HEK293 (cell line): ENCODE measurements around the gene EIF4G1.

Experiments used
- YY1 ChIP-seq: fragments of 450-650 bp; formaldehyde crosslinking; IDR thresholded peaks from 2 replicates; pipeline ENCODE4 v1.5.1; 2018; ENCODE audit warnings: missing biosample characterization, missing genetic modification characterization
- ZNF140 ChIP-seq: fragments of 450-650 bp; formaldehyde crosslinking; IDR thresholded peaks from 2 replicates; pipeline ENCODE4 v1.5.1; 2016; ENCODE audit warnings: missing biosample characterization, missing genetic modification characterization
- ZNF302 ChIP-seq: fragments of 450-650 bp; formaldehyde crosslinking; IDR thresholded peaks from 2 replicates; pipeline ENCODE4 v1.5.1; 2016; ENCODE audit warnings: missing biosample characterization, missing genetic modification characterization, low read depth
- ZNF660 ChIP-seq: fragments of 450-650 bp; IDR thresholded peaks from 2 replicates; pipeline ENCODE4 v1.5.1; 2018; ENCODE audit warnings: missing biosample characterization, mild to moderate bottlenecking, missing genetic modification characterization
- ZNF792 ChIP-seq: fragments of 450-650 bp; formaldehyde crosslinking; IDR thresholded peaks from 2 replicates; pipeline ENCODE4 v1.5.1; 2016; ENCODE audit warnings: missing biosample characterization, missing genetic modification characterization

GRCh38 chr3:184379358-184380184, 65.2 kb downstream of the EIF4G1 start, which contains the start of gene CHRD:
- TF ChIP-seq ZNF660 (tag by site-specific recombination) = no peak
- no peak for TF ChIP-seq YY1 (tag by site-specific recombination)
- TF ChIP-seq ZNF792 (tag by site-specific recombination) = no peak
- TF ChIP-seq ZNF302 (tag by site-specific recombination) = no peak
- TF ChIP-seq ZNF140 (tag by site-specific recombination) = no peak
